Pancreas (tissue), 10 donors: ENCODE data around the gene SLC29A3. TPM values are rescaled to one million over a fixed set of nuclear protein-coding genes. Genes with fewer than 3 reads are reported as not detected.

Source experiments
- ATAC-seq, 4 donors: fragments of 200-7000 bp; cut with Tn5 transposase; one replicate each; pipeline versions ENCODE4 v1.8.0 to v1.9.1; 2020; ENCODE audit warnings: mild to moderate bottlenecking in 4 of 4, moderate library complexity in 4 of 4
- DNase-seq, 6 donors: peaks; one replicate each; pipeline ENCODE4 v3.0.0-alpha.2; 2020
- FAIRE-seq: peaks from 2 replicates; lab custom pipeline; 2012; peaks lifted over from hg19 to GRCh38; lab: Jason Lieb, UNC
- H3K27ac ChIP-seq, 4 donors: fragments of 200-600 bp; sonication (generic); 1 replicate in 3 of 4; 2 replicates in 1 of 4; pipeline versions ENCODE4 v1.5.0 to v1.8.0; 2020
- H3K27me3 ChIP-seq, 4 donors: fragments of 200-600 bp; one replicate each; pipeline ENCODE4 v1.8.0; 2021
- H3K36me3 ChIP-seq, 3 donors: fragments of 200-600 bp; sonication (generic) in 1 of 3; one replicate each; pipeline versions ENCODE4 v1.5.0 to v1.8.0; 2020 to 2021
- H3K4me1 ChIP-seq, 3 donors: fragments of 200-600 bp; one replicate each; pipeline ENCODE4 v1.8.0; 2021
- H3K4me3 ChIP-seq, 4 donors: fragments of 200-600 bp; sonication (generic) in 2 of 4; one replicate each; pipeline versions ENCODE4 v1.5.0 to v1.8.0; 2020 to 2021
- H3K9me3 ChIP-seq, 4 donors: fragments of 200-600 bp; one replicate each; pipeline ENCODE4 v1.8.0; 2021
- CTCF ChIP-seq, 4 donors: fragments of 200-600 bp; sonication (generic) in 3 of 4; IDR thresholded peaks; one replicate each; pipeline versions ENCODE4 v1.5.0 to v1.8.0; 2021; ENCODE audit warnings: antibody characterized with exemption in 4 of 4
- WGBS, 2 donors: extraction: QIAGEN DNeasy Blood & Tissue Kit; methylation state at CpG; one replicate each; pipeline ENCODE4 v1.1.7; 2013; 5-methylcytosine and 5-hydroxymethylcytosine counted together
- intact Hi-C, 3 donors: fragments of 100-400 bp; cut with DNase I; formaldehyde crosslinking; loops; one replicate each; pipeline versions ENCODE4 v1.11.1 to v1.14.2; 2022
- polyA plus RNA-seq, 2 donors: library from polyadenylated mRNA; stranded (reverse); fragments of 200-250 nt; gene quantifications; one replicate each; pipeline ENCODE4 v1.2.3, GENCODE V29; 2013
- total RNA-seq, 6 donors: library from RNA; stranded (reverse); fragmentation: NEBNext Ultra II Directional in 4 of 6; extraction: Animal tissue kit (Norgen Biotek cat#: 25700) in 4 of 6; gene quantifications; one replicate each; pipeline versions ENCODE4 v1.2.1 to v1.2.4, GENCODE V29; 2021 to 2023
- donor health status: healthy with polysubstance abuse.
- donor health status: DM: no; HTN: no; CAD: no; lungs with moderate emphysema.
- donor health status: DM: no; HTN: no; CAD: no.
- donor health status: control.
- donor health status: control.
- donor health status: Bipolar disorder and iron deficiency.
- donor health status: DM: yes; HTN: yes; CAD: no.
- donor health status: DM: no; HTN: no; CAD: no.
- donor health status: DM: no; HTN: no; CAD: no.
- donor health status: DM: yes; HTN: yes; CAD: no.

Gene SLC29A3
- total and polyA plus RNA-seq, 8 donors = 2.2 to 7.0 (median 3.2) TPM

GRCh38 chr10:71339796-71340589, 20.9 kb downstream of the SLC29A3 start:
- TF ChIP-seq CTCF (IDR thresholded peaks at IDR 0.05) = no peak
- intact Hi-C loops = no loop called here
- H3K36me3 ChIP-seq = no peaks in the 10 kb centered on the region
- no peaks in the 10 kb centered on the region for H3K4me1 ChIP-seq
- H3K9me3 ChIP-seq = no peaks in the 10 kb centered on the region
- no peak for FAIRE-seq
- no peak for DNase-seq
- no peak overlapping the region for H3K27ac ChIP-seq
- no peaks in the 10 kb centered on the region for H3K27me3 ChIP-seq
- WGBS, 2 donors = 88 to 91% methylated on average over 10 of the region's 10 CpGs
- peak in 3 of 4 donors; percentile 23 to 46 (median 32) for ATAC-seq
- no peak overlapping the region for H3K4me3 ChIP-seq

- Histone ChIP-seq H3K9me3 (no peaks in the 10 kb centered on the region), H3K27ac (no peak overlapping the region), H3K4me1 (no peaks in the 10 kb centered on the region), H3K27me3 (no peaks in the 10 kb centered on the region), H3K36me3 (no peaks in the 10 kb centered on the region), H3K4me3 (no peak overlapping the region)
- WGBS, 2 donors = 90 to 95% methylated on average over 8 of the region's 8 CpGs
- no peak for TF ChIP-seq CTCF (IDR thresholded peaks at IDR 0.05)
- FAIRE-seq (no peak), ATAC-seq (no peak), DNase-seq (no peak)
- intact Hi-C loops = no loop called here
These were observed 23.7 kb downstream of the SLC29A3 start for GRCh38 chr10:71342573-71343391.

GRCh38 chr10:71343392-71343773, 24.3 kb downstream of the SLC29A3 start:
- intact Hi-C loops = no loop called here
- WGBS, 2 donors = 86 to 90% methylated on average over 5 of the region's 5 CpGs
- Histone ChIP-seq H3K36me3 (no peaks in the 10 kb centered on the region), H3K4me1 (no peaks in the 10 kb centered on the region), H3K27me3 (no peaks in the 10 kb centered on the region), H3K27ac (no peak overlapping the region), H3K4me3 (no peak overlapping the region), H3K9me3 (no peaks in the 10 kb centered on the region)
- DNase-seq (peak in 2 of 6 donors; percentile 18 to 41), FAIRE-seq (no peak), ATAC-seq (peak in 3 of 4 donors; percentile 59 to 77 (median 65))
- no peak for TF ChIP-seq CTCF (IDR thresholded peaks at IDR 0.05)

GRCh38 chr10:71344154-71344925, 25.3 kb downstream of the SLC29A3 start:
- Histone ChIP-seq H3K27me3 (no peaks in the 10 kb centered on the region), H3K9me3 (no peaks in the 10 kb centered on the region), H3K27ac (no peak overlapping the region), H3K36me3 (no peaks in the 10 kb centered on the region), H3K4me1 (no peaks in the 10 kb centered on the region), H3K4me3 (no peak overlapping the region)
- 92 to 93% methylated on average over 9 of the region's 9 CpGs for WGBS, 2 donors
- intact Hi-C loops = no loop called here
- DNase-seq (no peak), FAIRE-seq (no peak), ATAC-seq (no peak)
- no peak for TF ChIP-seq CTCF (IDR thresholded peaks at IDR 0.05)
